ENCODE results near the gene CPXM2. TPM values are rescaled to one million over a fixed set of nuclear protein-coding genes. Genes with fewer than 3 reads are reported as not detected.

CPXM2 gene
- total RNA-seq, 2 donors from 2014 or later, result 2.3 to 11.6 TPM

- DNase-seq, result no peak
- no peak for ATAC-seq
- intact Hi-C loops (cut with DNase I, micrococcal nuclease), result no loop called here
These were observed 15.5 kb upstream of the CPXM2 start for GRCh38 chr10:123906884-123907652.

DNA sequence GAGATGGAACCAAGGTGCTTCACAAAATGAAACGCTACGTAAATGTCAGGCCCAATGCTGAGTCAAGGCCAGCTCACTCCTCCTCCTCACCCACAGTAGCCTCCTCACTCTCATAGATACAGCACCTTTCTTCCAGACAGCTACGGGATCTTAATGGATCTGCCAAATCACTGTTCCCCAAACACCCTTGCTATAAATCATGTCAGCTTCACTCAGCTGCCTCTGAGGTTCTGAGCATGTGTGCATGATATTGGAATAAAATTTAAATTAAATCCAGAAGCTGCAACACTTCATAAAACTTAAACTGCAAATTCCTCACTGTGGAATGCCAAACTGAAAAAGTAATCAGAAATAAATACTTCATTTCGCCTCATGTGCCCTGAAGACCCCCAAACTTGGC, 14.7 kb upstream of the CPXM2 start:
- intact Hi-C loops (cut with DNase I, micrococcal nuclease), result no loop called here
- no peak for DNase-seq
- no peak for ATAC-seq

GRCh38 chr10:123904834-123905409, 13.3 kb upstream of the CPXM2 start:
- ATAC-seq, result no peak
- intact Hi-C loops (cut with DNase I, micrococcal nuclease), result no loop called here
- no peak for DNase-seq

DNA sequence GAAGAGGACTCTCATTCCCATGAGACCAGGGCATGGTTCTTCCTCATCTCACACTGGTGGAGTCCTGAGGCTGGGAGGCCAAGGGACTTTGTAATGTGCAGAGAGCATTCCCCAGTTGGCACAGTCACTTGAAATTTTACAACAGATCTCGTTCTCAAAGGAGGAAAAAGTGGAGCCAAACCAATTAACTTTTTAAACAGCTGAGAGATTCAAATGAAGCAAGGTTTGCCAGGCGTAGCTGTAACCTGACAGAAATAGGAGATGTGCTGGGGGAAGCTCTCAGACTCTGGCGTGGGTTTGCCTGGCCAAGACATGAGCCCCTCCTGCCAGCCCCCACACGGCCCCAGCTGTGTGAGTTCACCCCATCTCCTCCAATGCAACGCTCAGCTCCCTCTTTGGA, 12.0 kb upstream of the CPXM2 start:
- intact Hi-C loops (cut with DNase I, micrococcal nuclease), result no loop called here
- DNase-seq, result no peak
- ATAC-seq, result peak; percentile 51

DNA sequence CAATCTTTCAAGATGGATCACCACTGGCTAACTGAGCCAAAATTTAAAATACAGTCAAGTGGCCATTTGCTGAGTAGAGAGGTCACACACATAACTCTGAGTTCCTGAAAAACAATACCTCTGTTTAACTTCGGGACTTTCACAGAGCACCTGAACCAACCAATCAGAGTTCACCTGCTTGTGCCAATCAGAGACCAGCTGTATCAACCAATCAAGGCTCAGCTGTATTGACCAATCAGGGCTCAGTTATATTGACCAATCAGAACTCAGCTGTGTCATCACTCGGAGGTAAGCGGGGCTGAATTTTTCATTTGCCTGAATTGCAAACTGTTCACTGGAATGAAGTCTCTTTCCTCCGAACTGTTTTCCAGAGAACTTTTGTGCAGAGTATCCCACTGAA, 10.0 kb upstream of the CPXM2 start:
- DNase-seq, result no peak
- intact Hi-C loops (cut with DNase I, micrococcal nuclease), result no loop called here
- no peak for ATAC-seq

- ATAC-seq (no peak), DNase-seq (no peak)
- intact Hi-C loops (cut with DNase I, micrococcal nuclease), result no loop called here
These were observed 5.5 kb upstream of the CPXM2 start for GRCh38 chr10:123897146-123897545.

DNA sequence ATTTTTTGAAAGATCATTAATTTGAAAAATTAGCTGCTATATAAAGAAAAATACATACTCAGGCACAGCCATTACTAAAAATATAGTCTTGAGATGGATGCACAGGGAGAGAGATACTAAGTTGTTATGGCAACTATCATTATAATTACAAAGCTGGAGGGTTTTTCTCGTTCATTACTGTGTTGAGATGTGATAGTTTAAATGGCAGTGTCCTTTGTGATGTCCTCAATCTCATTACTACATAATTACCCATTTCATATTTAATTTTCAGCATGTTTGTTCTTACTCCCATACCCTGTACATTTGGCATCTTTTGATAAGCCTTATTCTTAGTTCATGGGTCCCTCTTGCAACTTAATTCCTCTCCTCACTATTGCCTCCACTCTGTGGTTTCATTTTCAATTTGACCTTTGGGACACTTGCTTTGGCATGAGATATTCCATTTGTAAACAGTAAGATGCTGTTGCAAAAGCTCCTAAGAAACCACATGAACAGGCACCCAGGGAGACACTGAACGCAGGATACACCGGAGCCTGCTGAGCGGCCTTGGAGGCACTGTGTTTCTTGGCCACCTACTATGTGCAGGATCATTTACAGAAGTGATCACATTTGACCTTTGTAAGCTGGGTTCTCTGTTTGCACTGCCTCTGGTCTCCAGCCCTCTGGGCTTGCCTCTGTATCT, 4.8 kb upstream of the CPXM2 start:
- intact Hi-C loops (cut with DNase I, micrococcal nuclease), result no loop called here
- ATAC-seq (peak; percentile 47), DNase-seq (no peak)

DNA sequence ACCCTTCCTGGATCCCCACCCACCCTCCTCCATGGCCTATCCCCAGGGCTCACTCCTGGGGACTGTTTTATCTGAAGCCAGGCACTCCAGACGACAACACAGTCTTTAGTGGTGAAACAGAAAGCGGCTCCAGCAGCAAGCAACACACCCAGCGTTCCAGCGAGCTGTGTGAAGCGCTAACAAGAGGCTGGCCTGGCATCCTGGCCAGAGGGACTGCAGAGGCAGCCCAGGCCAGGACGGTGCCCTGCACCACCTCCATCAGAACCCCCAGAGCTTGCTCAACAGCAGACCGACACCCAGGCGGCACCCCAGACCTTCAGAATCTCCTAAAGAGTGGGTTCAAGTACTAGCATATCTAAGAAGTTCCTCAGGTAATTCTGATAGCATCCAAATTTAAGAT, 2.0 kb upstream of the CPXM2 start:
- no peak for ATAC-seq
- intact Hi-C loops (cut with DNase I, micrococcal nuclease), result no loop called here
- DNase-seq, result no peak

- DNase-seq (no peak), ATAC-seq (peak; percentile 17)
- intact Hi-C loops (cut with DNase I, micrococcal nuclease), result no loop called here
These were observed 857 bp downstream of the CPXM2 start for GRCh38 chr10:123890756-123891143.

DNA sequence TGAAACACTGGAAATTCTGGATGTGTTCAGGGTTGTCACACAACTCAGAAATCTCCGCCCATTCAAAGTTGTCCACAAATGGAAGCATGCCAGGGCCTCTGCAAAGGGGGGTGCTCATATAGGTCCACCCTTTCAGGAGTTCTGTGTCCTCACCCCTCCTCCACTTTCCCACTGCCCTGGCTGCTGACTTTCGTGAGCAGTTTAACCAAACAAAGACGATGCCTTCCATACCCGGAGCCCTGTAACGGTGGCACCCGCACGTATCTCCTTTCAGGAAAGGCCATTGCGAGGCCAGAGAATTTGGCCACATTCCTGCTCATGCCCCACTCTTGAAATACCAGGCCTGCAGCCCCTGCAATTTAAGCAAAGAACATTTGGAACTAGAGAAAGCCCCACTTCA, 1.4 kb downstream of the CPXM2 start:
- ATAC-seq (peak; percentile 34), DNase-seq (peak in 1 of 2 donors; percentile 46)
- intact Hi-C loops (cut with DNase I, micrococcal nuclease), result no loop called here

DNA sequence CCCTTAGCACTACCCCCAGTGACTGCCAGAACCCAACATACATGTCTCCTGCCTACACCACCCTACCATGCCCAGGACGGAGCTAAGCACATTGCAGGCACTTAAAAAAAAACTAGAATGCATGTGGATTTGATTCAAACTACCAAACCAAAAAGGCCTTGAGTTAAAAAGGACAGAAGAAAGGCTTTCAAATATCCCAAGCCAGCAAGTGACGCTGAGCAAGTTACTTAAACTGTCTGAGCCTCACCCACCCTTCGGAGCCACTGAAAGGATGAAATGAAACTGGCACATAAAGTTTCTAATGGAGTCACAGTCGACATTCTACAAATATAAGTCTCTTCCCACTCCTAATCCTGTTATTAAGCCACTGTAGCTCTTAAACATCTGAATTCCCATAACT, 1.8 kb downstream of the CPXM2 start:
- ATAC-seq (no peak), DNase-seq (no peak)
- intact Hi-C loops (cut with DNase I, micrococcal nuclease), result no loop called here

DNA sequence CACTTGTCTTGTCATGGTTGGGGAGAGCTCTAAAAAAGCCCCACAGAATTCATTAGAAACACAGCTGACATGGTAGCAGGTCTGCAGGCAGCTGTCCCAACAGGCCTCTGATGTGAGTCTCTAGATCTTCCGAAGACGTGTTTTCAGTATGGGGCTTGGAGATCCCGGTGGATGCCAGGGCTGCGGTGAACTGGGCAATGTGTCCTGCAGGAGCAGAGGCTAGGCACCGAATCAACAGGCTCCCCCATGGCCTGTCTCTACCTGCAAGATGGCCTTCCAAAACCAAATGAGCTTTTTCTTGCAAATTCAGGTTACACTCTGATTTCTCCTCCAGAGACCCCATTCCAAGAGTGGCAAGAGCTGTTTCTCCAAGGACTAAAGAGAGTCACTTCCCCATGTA, 2.9 kb downstream of the CPXM2 start:
- ATAC-seq, result no peak
- intact Hi-C loops (cut with DNase I, micrococcal nuclease), result no loop called here
- no peak for DNase-seq

DNA sequence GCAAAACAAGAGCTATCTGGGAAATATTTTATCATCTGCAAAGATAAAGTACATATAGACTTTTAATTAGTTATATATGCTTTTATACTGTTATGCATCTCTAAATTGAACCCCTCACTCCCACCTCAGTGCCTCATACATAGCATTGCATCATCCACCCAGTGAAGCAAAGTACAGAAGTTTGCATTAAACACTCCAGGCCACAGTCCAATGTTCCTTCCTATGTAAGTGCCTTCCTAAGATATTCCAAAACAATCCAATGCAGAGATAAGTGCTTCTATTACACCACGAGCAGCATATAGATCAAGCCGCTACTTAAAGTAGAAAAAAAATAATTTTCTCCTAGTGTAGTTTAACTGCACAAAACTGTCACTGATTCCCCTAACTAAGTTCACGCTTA, 3.4 kb downstream of the CPXM2 start:
- no peak for ATAC-seq
- no peak for DNase-seq
- intact Hi-C loops (cut with DNase I, micrococcal nuclease), result no loop called here

DNA sequence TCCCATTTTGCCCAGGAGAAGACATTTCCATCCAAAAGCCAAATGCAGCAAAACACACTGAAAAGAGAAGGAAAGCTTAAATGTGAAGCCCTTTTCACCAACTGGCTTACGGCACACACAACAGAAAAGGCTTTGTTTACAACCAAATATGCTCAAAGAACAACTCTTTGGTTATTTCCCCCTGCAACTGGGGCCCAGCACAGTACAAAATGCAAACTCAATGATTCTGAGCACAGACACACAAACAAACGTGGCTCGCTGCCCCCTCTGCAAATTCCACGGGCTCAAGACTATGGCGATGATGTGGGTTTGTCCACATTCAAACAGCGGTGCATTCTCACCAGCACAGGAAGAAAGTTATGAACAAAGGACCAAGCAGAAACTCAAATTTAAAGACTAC, 5.3 kb downstream of the CPXM2 start:
- intact Hi-C loops (cut with DNase I, micrococcal nuclease), result no loop called here
- ATAC-seq (no peak), DNase-seq (peak in 1 of 2 donors; percentile 4)

- peak in 1 of 2 donors; percentile 27 for DNase-seq
- ATAC-seq, result no peak
- intact Hi-C loops (cut with DNase I, micrococcal nuclease), result no loop called here
These were observed 6.0 kb downstream of the CPXM2 start for GRCh38 chr10:123885406-123886170.

- intact Hi-C loops (cut with DNase I, micrococcal nuclease), result no loop called here
- DNase-seq (peak in 1 of 2 donors; percentile 13), ATAC-seq (no peak)
These were observed 6.7 kb downstream of the CPXM2 start for GRCh38 chr10:123884907-123885381.

DNA sequence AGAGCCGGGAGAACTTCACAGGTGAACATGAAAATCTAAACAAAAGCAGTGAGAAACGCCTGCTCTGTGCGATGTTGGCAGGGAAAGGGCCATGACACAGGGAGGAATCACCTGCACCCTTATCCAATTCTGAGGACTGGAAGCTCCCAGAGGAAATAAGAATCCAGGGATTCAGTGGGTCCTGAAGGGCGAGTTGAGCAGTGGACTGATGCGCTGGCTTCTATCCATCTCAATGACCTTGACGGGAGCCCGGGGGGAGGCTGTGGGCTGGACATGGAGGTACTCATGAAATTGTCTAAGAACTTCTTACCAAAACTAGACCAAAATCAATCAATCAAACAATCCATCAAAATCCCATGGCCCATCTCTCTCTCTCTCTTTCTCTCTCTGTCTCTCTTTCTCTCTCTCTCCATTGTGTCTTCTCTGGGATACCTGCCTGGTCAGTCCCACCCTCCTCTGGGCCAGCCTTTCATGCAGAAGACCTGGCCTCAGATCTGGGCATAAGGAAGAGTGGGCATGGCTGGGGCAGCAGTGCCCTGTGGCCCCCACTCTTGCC, 7.2 kb downstream of the CPXM2 start:
- peak in 1 of 2 donors; percentile 6 for DNase-seq
- no peak for ATAC-seq
- intact Hi-C loops (cut with DNase I, micrococcal nuclease), result no loop called here

- no peak for DNase-seq
- intact Hi-C loops (cut with DNase I, micrococcal nuclease), result no loop called here
- ATAC-seq, result no peak
These were observed 7.8 kb downstream of the CPXM2 start for GRCh38 chr10:123883673-123884320.

Data from left colon (tissue), 2 donors.